ENCODE results near the gene ARVCF. TPM values are rescaled to one million over a fixed set of nuclear protein-coding genes. Genes with fewer than 3 reads are reported as not detected.

ARVCF gene
- total RNA-seq, 4 donors from 2014 or later: 1.5 to 15.3 (median 7.5) TPM

DNA sequence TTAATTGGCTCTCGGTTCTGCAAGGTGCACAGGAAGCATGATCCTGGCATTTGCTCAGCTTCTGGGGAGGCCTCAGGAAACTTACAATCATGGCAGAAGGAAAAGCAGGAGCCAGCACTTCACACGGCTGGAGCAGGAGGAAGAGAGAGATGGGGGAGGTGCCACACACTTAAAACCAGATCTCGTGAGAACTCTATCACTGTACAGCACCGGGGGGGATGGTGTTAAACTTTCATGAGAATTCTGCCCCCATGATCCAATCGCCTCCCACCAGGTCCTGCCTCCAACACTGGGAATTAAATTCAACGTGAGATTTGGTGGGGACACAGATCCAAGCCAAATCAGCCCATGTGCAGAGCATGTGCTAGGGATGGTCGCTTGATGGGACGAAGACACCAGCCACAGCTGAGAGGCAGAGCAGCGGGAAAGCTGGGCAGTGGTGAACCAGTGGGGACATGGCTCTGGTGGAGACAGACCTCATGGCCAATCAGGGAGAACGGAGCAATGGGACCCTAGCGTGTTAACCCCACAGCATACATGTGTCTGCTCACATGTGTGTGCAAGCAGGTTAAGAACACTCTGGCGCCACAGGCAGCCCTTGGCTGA, 10.5 kb upstream of the ARVCF start:
- no peak for TF ChIP-seq CTCF (IDR thresholded peaks at IDR 0.05; ENCODE audit: low read depth)

DNA sequence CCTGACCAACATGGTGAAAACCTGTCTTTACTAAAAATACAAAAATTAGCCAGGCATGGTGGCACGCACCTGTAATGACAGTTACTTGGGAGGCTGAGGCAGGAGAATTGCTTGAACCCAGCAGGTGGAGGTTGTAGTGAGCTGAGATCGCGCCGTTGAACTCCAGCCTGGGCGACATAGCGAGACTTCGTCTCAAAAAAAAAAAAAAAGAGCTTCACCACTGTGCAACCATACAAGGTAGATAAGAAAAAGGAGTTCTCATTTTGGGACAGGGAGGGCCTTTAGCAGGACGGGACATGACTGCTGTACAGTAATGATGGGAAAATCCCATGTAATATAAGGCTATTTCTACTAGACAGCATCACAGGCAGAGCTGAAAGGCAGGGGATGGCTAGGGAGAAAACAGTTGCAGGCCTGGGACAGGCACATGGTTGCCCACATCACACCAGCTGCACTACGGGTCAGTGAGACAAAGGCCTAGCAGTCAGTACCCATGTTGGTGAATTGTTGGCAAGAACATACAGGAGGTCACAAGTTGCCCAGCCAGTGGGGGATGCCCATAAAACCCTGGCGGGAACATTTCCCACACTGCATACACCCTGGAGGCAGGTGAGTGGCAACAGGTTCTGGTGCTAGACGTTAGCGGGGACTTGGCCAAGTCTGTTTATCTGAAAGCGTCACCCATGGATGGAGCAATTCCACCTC, 9.7 kb upstream of the ARVCF start:
- no peak for TF ChIP-seq CTCF (IDR thresholded peaks at IDR 0.05; ENCODE audit: low read depth)

- no peak for TF ChIP-seq CTCF (IDR thresholded peaks at IDR 0.05; ENCODE audit: low read depth)
Measured at GRCh38 chr22:20025401-20026203, 9.0 kb upstream of the ARVCF start.

GRCh38 chr22:20024650-20025397, 8.2 kb upstream of the ARVCF start:
- no peak for TF ChIP-seq CTCF (IDR thresholded peaks at IDR 0.05; ENCODE audit: low read depth)

DNA sequence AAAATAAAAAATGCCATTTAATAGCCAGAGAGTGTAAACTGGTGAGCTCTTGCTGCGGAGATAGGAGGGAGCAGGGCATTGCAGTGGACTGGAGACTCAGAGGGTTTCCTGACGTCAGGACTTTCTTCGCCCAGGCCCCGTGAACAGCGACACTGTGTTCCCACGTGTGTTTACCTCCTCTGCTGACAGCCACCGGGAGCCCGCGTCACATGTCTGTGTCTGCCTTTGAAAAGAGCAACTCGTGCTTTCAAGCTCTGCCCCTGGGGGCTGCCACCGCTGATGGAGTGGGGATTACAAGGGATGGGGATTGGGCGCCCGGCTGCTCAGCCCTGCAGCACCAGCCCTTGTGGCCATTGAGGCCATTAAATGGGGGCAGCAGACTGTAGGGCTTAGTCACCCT, 7.6 kb upstream of the ARVCF start:
- TF ChIP-seq CTCF (IDR thresholded peaks at IDR 0.05; ENCODE audit: low read depth): no peak

DNA sequence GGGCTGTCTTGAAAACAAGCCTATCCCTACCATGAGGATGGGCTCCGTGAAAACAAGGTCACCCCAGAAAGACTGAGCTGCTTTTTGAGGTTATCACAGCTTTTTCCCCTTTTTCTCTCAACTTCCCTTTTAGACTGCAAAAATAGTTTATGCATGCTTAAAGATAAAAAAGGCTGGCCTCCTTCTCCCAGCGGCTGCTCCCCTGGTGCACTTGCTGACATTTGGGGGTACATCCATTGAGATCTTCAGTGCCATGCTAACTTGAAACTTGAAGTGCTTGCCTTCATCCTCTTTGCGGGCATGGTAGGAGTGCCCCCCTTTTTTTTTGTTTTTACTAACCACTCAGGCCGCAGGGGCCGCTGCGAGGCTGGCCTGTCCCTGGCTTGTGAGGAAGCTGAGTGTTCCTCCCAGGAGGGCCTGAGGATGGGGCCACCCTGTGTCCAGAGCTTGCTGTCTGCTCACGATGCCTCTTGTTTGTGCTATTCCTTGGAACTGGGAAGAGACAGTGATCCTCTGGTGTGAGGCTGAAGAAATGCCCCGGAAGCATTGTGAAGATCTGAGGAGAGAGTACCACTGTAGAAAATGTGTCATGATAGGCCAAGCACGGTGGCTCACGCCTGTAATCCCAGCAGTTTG, 6.5 kb upstream of the ARVCF start:
- no peak for TF ChIP-seq CTCF (IDR thresholded peaks at IDR 0.05; ENCODE audit: low read depth)
